ENCODE measurements around the gene PPM1G.

DNA sequence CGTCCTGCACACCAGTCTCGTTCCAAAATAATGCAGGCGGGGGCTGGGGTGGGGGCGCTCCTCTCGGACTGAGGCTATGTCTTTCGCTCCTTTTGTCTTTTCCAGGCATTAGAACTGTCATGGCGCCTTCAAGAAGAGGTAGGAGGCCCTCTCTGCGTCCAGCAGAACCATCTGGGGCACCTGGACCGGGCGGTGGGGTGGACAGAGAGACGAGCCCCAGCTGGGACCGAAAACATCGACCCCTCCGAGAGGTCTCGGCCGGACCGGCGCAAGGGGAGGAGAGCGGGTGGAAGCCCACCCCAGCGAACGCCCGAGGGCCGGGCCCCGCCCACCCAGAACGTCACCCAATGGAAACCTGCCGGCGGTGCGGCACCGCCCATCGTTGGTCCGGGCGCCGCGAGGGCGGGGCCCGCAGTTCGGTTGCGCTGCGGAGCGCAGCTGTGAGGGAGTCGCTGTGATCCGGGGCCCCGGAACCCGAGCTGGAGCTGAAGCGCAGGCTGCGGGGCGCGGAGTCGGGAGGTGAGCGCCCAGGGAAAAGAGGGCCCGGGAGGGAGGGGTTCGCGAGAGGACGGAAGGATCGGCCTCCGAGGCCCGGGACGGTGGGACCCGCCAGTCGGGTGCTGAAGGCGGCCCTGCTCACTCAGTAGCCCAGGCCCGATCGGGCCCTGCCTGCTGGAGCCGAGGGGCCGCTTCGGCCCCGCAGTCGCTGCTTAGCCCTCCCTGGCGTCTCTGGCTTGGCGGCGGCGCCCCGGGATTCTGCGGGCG, 19.0 kb upstream of the PPM1G start, which contains the start of gene NRBP1:
- TF ChIP-seq, protein P1, sequence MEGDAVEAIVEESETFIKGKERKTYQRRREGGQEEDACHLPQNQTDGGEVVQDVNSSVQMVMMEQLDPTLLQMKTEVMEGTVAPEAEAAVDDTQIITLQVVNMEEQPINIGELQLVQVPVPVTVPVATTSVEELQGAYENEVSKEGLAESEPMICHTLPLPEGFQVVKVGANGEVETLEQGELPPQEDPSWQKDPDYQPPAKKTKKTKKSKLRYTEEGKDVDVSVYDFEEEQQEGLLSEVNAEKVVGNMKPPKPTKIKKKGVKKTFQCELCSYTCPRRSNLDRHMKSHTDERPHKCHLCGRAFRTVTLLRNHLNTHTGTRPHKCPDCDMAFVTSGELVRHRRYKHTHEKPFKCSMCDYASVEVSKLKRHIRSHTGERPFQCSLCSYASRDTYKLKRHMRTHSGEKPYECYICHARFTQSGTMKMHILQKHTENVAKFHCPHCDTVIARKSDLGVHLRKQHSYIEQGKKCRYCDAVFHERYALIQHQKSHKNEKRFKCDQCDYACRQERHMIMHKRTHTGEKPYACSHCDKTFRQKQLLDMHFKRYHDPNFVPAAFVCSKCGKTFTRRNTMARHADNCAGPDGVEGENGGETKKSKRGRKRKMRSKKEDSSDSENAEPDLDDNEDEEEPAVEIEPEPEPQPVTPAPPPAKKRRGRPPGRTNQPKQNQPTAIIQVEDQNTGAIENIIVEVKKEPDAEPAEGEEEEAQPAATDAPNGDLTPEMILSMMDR (optimal IDR thresholded peaks at IDR 0.05 in 1 of 3, IDR thresholded peaks at IDR 0.05 in 1 of 3, conservative IDR thresholded peaks at IDR 0.05 in 1 of 3; ENCODE audit: extremely low read depth in 1 of 3, insufficient read depth in 2 of 3, low read length in 3 of 3): peak in 1 of 3 experiments; percentile 9
- no peak for TF ChIP-seq EZH2 (IDR thresholded peaks at IDR 0.05; ENCODE audit: low read length)

Measured in keratinocyte (primary cell).